ENCODE results near the gene TMEM168.

Gene TMEM168

DNA sequence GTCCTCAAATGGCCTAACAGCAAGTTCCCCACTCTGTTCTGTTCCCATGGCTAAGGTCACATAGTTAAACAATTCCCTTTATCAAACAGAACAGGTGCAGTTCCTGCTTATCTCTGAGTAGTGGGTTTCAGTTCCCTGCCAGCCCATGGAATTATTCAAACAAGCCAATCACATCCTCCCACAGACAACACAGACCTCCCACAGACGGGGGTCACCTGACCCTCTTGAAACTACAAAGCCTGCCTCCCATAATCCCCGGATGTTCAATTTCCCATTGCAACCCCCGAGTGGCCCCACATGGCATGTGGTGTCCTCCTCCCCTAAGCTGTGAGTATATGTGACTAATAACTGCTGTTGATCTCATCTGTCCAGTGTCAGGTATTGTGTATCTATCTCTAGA is 64.1 kb downstream of the TMEM168 start:
- no peak overlapping the region for H3K4me3 ChIP-seq (ENCODE audit: low read length)

DNA sequence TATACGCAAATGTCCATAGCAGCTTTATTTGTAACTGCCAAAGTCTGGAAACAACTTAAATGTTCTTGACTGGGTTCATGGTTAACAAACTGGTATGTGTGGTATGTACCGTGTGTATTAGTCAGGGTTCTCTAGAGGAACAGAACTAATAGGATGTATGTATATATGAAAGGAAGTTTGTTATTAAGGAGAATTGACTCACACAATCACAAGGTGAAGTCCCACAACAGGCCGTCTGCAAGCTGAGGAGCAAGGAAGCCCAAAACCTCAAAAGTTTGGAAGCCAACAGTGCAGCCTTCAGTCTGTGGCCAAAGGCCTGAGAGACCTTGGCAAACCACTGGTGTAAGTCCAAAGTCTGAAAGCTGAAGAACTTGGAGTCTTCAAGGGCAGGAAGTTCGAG is 66.8 kb downstream of the TMEM168 start:
- DNase-seq (ENCODE audit: low read depth): peak; percentile 58
- TF ChIP-seq, protein P1, sequence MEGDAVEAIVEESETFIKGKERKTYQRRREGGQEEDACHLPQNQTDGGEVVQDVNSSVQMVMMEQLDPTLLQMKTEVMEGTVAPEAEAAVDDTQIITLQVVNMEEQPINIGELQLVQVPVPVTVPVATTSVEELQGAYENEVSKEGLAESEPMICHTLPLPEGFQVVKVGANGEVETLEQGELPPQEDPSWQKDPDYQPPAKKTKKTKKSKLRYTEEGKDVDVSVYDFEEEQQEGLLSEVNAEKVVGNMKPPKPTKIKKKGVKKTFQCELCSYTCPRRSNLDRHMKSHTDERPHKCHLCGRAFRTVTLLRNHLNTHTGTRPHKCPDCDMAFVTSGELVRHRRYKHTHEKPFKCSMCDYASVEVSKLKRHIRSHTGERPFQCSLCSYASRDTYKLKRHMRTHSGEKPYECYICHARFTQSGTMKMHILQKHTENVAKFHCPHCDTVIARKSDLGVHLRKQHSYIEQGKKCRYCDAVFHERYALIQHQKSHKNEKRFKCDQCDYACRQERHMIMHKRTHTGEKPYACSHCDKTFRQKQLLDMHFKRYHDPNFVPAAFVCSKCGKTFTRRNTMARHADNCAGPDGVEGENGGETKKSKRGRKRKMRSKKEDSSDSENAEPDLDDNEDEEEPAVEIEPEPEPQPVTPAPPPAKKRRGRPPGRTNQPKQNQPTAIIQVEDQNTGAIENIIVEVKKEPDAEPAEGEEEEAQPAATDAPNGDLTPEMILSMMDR (conservative IDR thresholded peaks at IDR 0.05; ENCODE audit: low read depth, low read length): no peak
- no peak overlapping the region for H3K4me3 ChIP-seq (ENCODE audit: low read length)

More for the DNA sequence above, 64.1 kb downstream of the TMEM168 start:
- TF ChIP-seq, protein P1 (conservative IDR thresholded peaks at IDR 0.05; ENCODE audit: low read depth, low read length): no peak
- DNase-seq (ENCODE audit: low read depth): no peak

DNA sequence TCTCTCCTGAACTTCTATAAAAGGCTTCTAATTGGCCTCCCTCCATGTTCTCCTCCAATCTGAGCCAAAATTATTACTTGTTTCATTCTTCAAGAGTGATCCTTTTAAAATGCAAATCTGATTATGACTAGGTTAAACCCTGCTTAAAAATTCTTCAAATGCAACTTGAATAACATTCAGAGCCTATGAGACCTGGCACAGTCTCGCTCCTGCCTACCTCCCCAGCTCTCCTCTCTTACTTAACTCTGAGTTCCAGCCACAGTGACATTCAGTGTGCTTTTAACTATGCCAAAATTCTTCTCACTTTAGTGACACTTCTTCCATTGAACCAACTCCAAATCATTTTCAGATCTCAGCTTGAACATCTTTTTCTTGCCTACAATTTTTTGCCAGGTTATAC is 68.8 kb downstream of the TMEM168 start:
- DNase-seq (ENCODE audit: low read depth): peak; percentile 62
- TF ChIP-seq, protein P1 (conservative IDR thresholded peaks at IDR 0.05; ENCODE audit: low read depth, low read length): no peak
- H3K4me3 ChIP-seq (ENCODE audit: low read length): no peak overlapping the region

DNA sequence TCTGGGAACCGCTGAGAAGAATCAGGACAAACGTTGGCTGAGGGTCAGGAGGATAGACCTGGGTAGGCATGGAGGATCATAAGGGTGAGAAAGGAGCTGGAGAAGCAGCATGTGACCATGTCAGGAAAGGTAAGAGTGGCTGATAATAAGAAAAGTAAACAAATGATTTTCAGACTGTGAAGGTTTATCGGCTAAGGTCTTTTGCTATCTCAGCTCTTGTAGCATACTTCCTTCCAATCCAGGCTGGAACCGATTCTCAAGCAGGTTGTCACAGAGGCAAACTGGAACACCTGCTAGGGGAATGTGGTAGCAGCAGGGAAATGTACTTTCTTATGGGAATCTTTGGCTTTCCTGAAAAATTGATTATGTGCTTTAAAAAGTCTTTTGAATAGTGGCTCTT is 74.7 kb downstream of the TMEM168 start:
- TF ChIP-seq, protein P1 (conservative IDR thresholded peaks at IDR 0.05; ENCODE audit: low read depth, low read length): no peak
- DNase-seq (ENCODE audit: low read depth): no peak
- no peak overlapping the region for H3K4me3 ChIP-seq (ENCODE audit: low read length)

DNA sequence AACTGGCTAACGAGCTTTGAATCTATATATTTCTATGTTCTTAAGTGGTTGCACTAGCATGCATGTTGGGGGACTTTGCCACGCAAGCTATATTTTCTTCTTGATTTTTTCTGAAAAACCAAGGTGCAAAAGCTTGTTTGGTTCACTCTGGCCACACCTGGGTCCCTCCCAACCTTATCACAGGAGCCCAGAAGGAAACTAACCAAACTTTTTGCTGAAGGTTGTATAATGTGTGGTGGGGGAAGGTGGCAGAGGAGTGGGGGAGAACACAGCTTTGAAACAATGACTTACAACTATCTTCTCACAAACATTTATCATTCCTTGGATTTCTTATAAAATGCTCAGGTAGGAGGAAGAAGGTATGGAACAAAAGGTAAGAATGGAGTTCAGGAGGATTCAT is 75.3 kb downstream of the TMEM168 start:
- TF ChIP-seq, protein P1 (conservative IDR thresholded peaks at IDR 0.05; ENCODE audit: low read depth, low read length): no peak
- H3K4me3 ChIP-seq (ENCODE audit: low read length): no peak overlapping the region
- DNase-seq (ENCODE audit: low read depth): no peak
